Measurements from ENCODE around the gene TTLL11. TPM values are rescaled to one million over a fixed set of nuclear protein-coding genes. Genes with fewer than 3 reads are reported as not detected.

The TTLL11 gene
- total and polyA plus RNA-seq, 5 donors from 2014 or later = 2.0 to 6.1 (median 3.5) TPM

- Histone ChIP-seq H3K9me3 (ENCODE audit: control insufficient read depth in 2 of 2, low read length in 2 of 2) (no peaks in the 10 kb centered on the region), H3K27ac (ENCODE audit: insufficient read depth, low read length, poor library complexity, severe bottlenecking) (no peak overlapping the region), H3K4me3 (ENCODE audit: low read depth, low read length) (no peak overlapping the region), H3K27me3 (ENCODE audit: control insufficient read depth, insufficient read depth, low read length) (no peaks in the 10 kb centered on the region), H3K4me1 (ENCODE audit: control insufficient read depth, insufficient read depth, low read length, poor library complexity, severe bottlenecking) (peaks cover 12% of the 10 kb centered on the region), H3K36me3 (ENCODE audit: control insufficient read depth, insufficient read depth, low read length) (no peaks in the 10 kb centered on the region)
- DNase-seq (no peak), ATAC-seq (ENCODE audit: low read depth in 2 of 2) (no peak)
- Mint-ChIP-seq H3K27ac (peak overlapping the region in 1 of 3 donors; percentile 60), H3K4me1 (peaks cover 0 to 20% (median 2%) of the 10 kb centered on the region in 4 donors), H3K9me3 (peaks cover 0 to 3% (median 0%) of the 10 kb centered on the region in 7 donors), H3K36me3 (no peaks in the 10 kb centered on the region), H3K4me3 (no peak overlapping the region), H3K27me3 (peaks cover 16% of the 10 kb centered on the region)
These were observed 311.2 kb downstream of the TTLL11 start for GRCh38 chr9:121781701-121782464.

GRCh38 chr9:121781145-121781548 is 312.0 kb downstream of the TTLL11 start:
- Histone ChIP-seq H3K4me3 (ENCODE audit: low read depth, low read length) (no peak overlapping the region), H3K36me3 (ENCODE audit: control insufficient read depth, insufficient read depth, low read length) (no peaks in the 10 kb centered on the region), H3K4me1 (ENCODE audit: control insufficient read depth, insufficient read depth, low read length, poor library complexity, severe bottlenecking) (peaks cover 12% of the 10 kb centered on the region), H3K27me3 (ENCODE audit: control insufficient read depth, insufficient read depth, low read length) (no peaks in the 10 kb centered on the region), H3K9me3 (ENCODE audit: control insufficient read depth in 2 of 2, low read length in 2 of 2) (no peaks in the 10 kb centered on the region), H3K27ac (ENCODE audit: insufficient read depth, low read length, poor library complexity, severe bottlenecking) (no peak overlapping the region)
- Mint-ChIP-seq H3K27me3 (peaks cover 16% of the 10 kb centered on the region), H3K4me3 (no peak overlapping the region), H3K27ac (peak overlapping the region in 1 of 3 donors; percentile 16), H3K4me1 (peaks cover 0 to 20% (median 2%) of the 10 kb centered on the region in 4 donors), H3K36me3 (no peaks in the 10 kb centered on the region), H3K9me3 (peaks cover 0 to 3% (median 0%) of the 10 kb centered on the region in 7 donors)
- no peak for ATAC-seq (ENCODE audit: low read depth in 2 of 2)
- no peak for DNase-seq

GRCh38 chr9:121780177-121781040 is 312.7 kb downstream of the TTLL11 start:
- no peaks in the 10 kb centered on the region for H3K9me3 ChIP-seq (ENCODE audit: control insufficient read depth in 2 of 2, low read length in 2 of 2)
- Mint-ChIP-seq H3K27me3 (peaks cover 16% of the 10 kb centered on the region), H3K27ac (no peak overlapping the region), H3K4me1 (peaks cover 0 to 20% (median 2%) of the 10 kb centered on the region in 4 donors), H3K9me3 (peaks cover 0 to 3% (median 0%) of the 10 kb centered on the region in 7 donors), H3K4me3 (no peak overlapping the region), H3K36me3 (no peaks in the 10 kb centered on the region)
- H3K36me3 ChIP-seq (ENCODE audit: control insufficient read depth, insufficient read depth, low read length) = no peaks in the 10 kb centered on the region
- DNase-seq (no peak), ATAC-seq (ENCODE audit: low read depth in 2 of 2) (no peak)
- peaks cover 12% of the 10 kb centered on the region for H3K4me1 ChIP-seq (ENCODE audit: control insufficient read depth, insufficient read depth, low read length, poor library complexity, severe bottlenecking)
- no peak overlapping the region for H3K4me3 ChIP-seq (ENCODE audit: low read depth, low read length)
- H3K27ac ChIP-seq (ENCODE audit: insufficient read depth, low read length, poor library complexity, severe bottlenecking) = no peak overlapping the region
- H3K27me3 ChIP-seq (ENCODE audit: control insufficient read depth, insufficient read depth, low read length) = no peaks in the 10 kb centered on the region

- Mint-ChIP-seq H3K27ac (no peak overlapping the region), H3K4me1 (peaks cover 0 to 16% (median 2%) of the 10 kb centered on the region in 4 donors), H3K27me3 (peaks cover 15% of the 10 kb centered on the region), H3K9me3 (peaks cover 0 to 3% (median 0%) of the 10 kb centered on the region in 7 donors), H3K4me3 (no peak overlapping the region), H3K36me3 (no peaks in the 10 kb centered on the region)
- Histone ChIP-seq H3K9me3 (ENCODE audit: control insufficient read depth in 2 of 2, low read length in 2 of 2) (no peaks in the 10 kb centered on the region), H3K4me1 (ENCODE audit: control insufficient read depth, insufficient read depth, low read length, poor library complexity, severe bottlenecking) (peaks cover 9% of the 10 kb centered on the region), H3K27me3 (ENCODE audit: control insufficient read depth, insufficient read depth, low read length) (no peaks in the 10 kb centered on the region), H3K4me3 (ENCODE audit: low read depth, low read length) (no peak overlapping the region), H3K36me3 (ENCODE audit: control insufficient read depth, insufficient read depth, low read length) (no peaks in the 10 kb centered on the region), H3K27ac (ENCODE audit: insufficient read depth, low read length, poor library complexity, severe bottlenecking) (no peak overlapping the region)
- ATAC-seq (ENCODE audit: low read depth in 2 of 2) = no peak
- DNase-seq = no peak
These were observed 313.6 kb downstream of the TTLL11 start for GRCh38 chr9:121779381-121780117.

- no peak for DNase-seq
- no peak overlapping the region for H3K4me3 Mint-ChIP-seq
- Histone ChIP-seq H3K27me3 (ENCODE audit: control insufficient read depth, insufficient read depth, low read length) (no peaks in the 10 kb centered on the region), H3K4me1 (ENCODE audit: control insufficient read depth, insufficient read depth, low read length, poor library complexity, severe bottlenecking) (peaks cover under 1% of the 10 kb centered on the region), H3K4me3 (ENCODE audit: low read depth, low read length) (no peak overlapping the region), H3K36me3 (ENCODE audit: control insufficient read depth, insufficient read depth, low read length) (no peaks in the 10 kb centered on the region), H3K9me3 (ENCODE audit: control insufficient read depth in 2 of 2, low read length in 2 of 2) (no peaks in the 10 kb centered on the region), H3K27ac (ENCODE audit: insufficient read depth, low read length, poor library complexity, severe bottlenecking) (no peak overlapping the region)
- peaks cover 0 to 3% (median 0%) of the 10 kb centered on the region in 7 donors for H3K9me3 Mint-ChIP-seq
- peaks cover 0 to 7% (median 0%) of the 10 kb centered on the region in 4 donors for H3K4me1 Mint-ChIP-seq
- H3K27ac Mint-ChIP-seq = no peak overlapping the region
- H3K27me3 Mint-ChIP-seq = peaks cover 11% of the 10 kb centered on the region
- H3K36me3 Mint-ChIP-seq = no peaks in the 10 kb centered on the region
- ATAC-seq (ENCODE audit: low read depth in 2 of 2) = no peak
These were observed 314.6 kb downstream of the TTLL11 start for GRCh38 chr9:121778252-121779225.

- H3K36me3 Mint-ChIP-seq = no peaks in the 10 kb centered on the region
These were observed 316.1 kb downstream of the TTLL11 start for GRCh38 chr9:121776739-121777637.

More at GRCh38 chr9:121776739-121777637, 316.1 kb downstream of the TTLL11 start:
- Histone ChIP-seq H3K27ac (ENCODE audit: insufficient read depth, low read length, poor library complexity, severe bottlenecking) (no peak overlapping the region), H3K36me3 (ENCODE audit: control insufficient read depth, insufficient read depth, low read length) (no peaks in the 10 kb centered on the region), H3K27me3 (ENCODE audit: control insufficient read depth, insufficient read depth, low read length) (no peaks in the 10 kb centered on the region), H3K9me3 (ENCODE audit: control insufficient read depth in 2 of 2, low read length in 2 of 2) (no peaks in the 10 kb centered on the region), H3K4me3 (ENCODE audit: low read depth, low read length) (no peak overlapping the region), H3K4me1 (ENCODE audit: control insufficient read depth, insufficient read depth, low read length, poor library complexity, severe bottlenecking) (no peaks in the 10 kb centered on the region)
- no peak overlapping the region for H3K4me3 Mint-ChIP-seq
- peaks cover 0 to 3% (median 0%) of the 10 kb centered on the region in 7 donors for H3K9me3 Mint-ChIP-seq
- DNase-seq = no peak
- H3K4me1 Mint-ChIP-seq = no peaks in the 10 kb centered on the region
- ATAC-seq (ENCODE audit: low read depth in 2 of 2) = no peak
- peaks cover 11% of the 10 kb centered on the region for H3K27me3 Mint-ChIP-seq
- H3K27ac Mint-ChIP-seq = peak overlapping the region in 1 of 3 donors; percentile 57

Measured in CD4-positive, CD25-positive, alpha-beta regulatory T cell (primary cell).